Activated naive CD4-positive, alpha-beta T cell treated with anti-CD3 and anti-CD28 coated beads, Interleukin-2, amount 50 U/mL, for 72 hours (primary cell): ENCODE data around the gene SEPTIN11. TPM values are rescaled to one million over a fixed set of nuclear protein-coding genes. Genes with fewer than 3 reads are reported as not detected.

ENCODE experiments used
- ATAC-seq, 2 donors: fragments of 150-1000 bp; cut with Tn5 transposase; 2 replicates each; pipeline ENCODE4 v1.10.0; 2021; ENCODE audit warnings: mild to moderate bottlenecking in 2 of 2, moderate library complexity in 2 of 2
- DNase-seq, 2 donors: peaks; one replicate each; pipeline ENCODE4 v3.0.0; 2021 to 2022; ENCODE audit warnings: low spot score in 2 of 2
- H3K27ac Mint-ChIP-seq, 2 donors: one replicate each; pipeline ENCODE4 v1.8.0; 2022; ENCODE audit warnings: mild to moderate bottlenecking in 2 of 2, mixed read lengths in 2 of 2
- H3K36me3 Mint-ChIP-seq, 2 donors: one replicate each; pipeline ENCODE4 v1.8.0; 2022; ENCODE audit warnings: mixed read lengths in 2 of 2
- H3K9me3 Mint-ChIP-seq, 2 donors: one replicate each; pipeline ENCODE4 v1.8.0; 2022; ENCODE audit warnings: mixed read lengths in 2 of 2
- total RNA-seq, 2 donors: library from RNA; stranded (reverse); gene quantifications; one replicate each; pipeline ENCODE4 v1.2.3, GENCODE V29; 2022

The SEPTIN11 gene
- total RNA-seq = 10 to 100 TPM; 20.6 to 23.2 TPM

DNA sequence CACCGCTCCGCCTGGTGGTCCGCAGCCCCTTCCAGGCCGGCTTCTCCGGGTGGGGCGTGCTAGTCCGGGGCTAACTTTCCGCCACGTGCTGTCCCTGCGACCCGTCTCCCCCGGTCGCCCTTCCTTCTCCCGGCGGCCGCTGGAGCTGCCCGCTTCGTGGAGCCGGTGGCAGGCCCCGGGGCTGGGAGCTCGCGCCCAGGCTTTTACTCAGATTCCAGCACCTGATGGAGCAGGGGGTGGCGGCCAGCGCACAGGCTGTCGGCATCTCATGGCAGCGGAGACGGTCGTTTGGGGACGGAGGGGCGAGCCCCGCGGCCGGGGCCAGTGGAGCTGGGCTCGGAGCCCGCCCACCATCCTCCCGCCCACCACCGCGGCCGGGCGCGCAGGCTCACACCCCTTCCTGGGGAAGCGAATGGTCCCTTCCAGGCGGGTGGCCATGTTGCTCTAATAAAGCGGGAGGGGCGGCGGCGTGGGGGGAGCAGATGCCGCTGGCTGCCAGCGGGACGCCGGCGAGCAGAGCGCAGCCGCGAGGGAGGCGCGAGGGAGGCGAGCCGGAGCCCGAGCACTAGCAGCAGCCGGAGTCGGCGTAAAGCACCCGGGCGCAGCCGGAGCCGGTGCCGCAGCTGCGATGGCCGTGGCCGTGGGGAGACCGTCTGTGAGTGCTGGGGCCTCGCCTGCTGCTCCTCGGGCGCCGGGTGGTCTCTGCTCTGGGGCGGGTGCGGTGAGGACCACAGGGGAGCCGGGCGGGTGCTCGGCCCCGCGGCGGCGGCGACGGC, at the start of gene SEPTIN11:
Gene SEPTIN11 (plus strand): TSS at position 477 of the 776 bp plus-strand sequence. CDS start 152 bp downstream, at position 629.
- peak; percentile 68 to 76 for DNase-seq
- peaks cover 6 to 9% of the 10 kb centered on the region in 2 donors for H3K36me3 Mint-ChIP-seq
- peak within 1 kb of the TSS; percentile 9 to 90 for H3K27ac Mint-ChIP-seq
- ATAC-seq = peak; percentile 53 to 72
- no peaks in the 10 kb centered on the region for H3K9me3 Mint-ChIP-seq

DNA sequence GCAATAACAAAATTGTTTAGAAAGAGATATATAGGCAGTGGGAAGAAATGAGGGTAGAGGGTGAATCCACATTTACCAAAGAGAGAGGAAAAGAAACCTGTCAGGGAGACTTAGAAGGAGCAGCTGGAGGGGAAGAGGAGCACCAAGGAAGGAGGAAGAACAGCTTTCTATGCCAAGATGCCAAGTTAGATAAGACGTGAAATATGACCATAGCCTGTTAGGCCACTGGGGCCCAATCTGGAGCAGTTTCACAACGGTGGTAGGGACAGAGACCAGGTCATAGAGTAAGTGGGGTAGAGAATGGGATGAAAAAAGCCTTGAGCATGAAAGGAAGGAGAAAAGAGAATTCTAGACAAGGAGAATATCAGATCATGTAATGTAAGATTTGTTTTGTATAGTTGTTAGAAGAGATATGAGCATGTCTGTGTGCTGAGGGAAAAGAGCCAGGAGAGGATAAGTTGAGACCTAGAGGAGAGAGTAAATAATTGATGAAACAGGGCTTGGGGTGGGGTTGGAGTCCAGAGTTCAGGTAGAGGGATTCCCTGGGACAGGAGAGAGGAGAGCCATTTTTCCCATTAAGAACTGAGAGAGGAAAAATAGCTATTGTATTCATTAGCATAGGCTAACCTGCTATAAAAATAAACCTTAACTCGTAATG, 47.2 kb upstream of the SEPTIN11 start:
- ATAC-seq = no peak
- peaks cover 0 to 14% of the 10 kb centered on the region in 2 donors for H3K36me3 Mint-ChIP-seq
- H3K9me3 Mint-ChIP-seq = peaks cover 7 to 8% of the 10 kb centered on the region in 2 donors
- DNase-seq = no peak
- H3K27ac Mint-ChIP-seq = no peak overlapping the region

DNA sequence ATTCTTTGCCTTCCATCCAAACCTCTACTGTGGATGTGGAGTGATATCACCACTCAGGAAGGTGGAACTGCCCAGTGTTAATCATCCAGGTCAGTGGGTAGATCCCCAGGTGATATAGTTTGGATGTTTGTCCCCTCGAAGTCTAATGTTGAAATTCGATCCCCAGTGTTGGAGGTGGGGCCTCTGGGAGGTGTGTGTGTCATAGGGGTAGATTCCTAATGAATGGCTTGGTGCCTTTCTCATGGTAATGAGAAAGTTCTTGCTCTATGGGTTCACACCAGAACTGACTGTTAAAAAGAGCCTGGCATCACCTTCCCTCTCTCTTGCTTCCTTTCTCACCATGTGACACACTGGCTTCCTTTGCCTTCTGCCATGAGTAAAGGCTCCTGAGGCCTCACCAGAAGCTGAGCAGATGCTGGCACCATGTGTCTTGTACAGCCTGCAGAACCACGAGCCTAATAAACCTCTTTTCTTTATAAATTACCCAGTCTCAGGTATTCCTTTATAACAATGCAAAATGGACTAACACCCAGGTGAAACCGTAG, 44.8 kb upstream of the SEPTIN11 start:
- ATAC-seq (no peak), DNase-seq (no peak)
- Mint-ChIP-seq H3K9me3 (peaks cover 7 to 8% of the 10 kb centered on the region in 2 donors), H3K36me3 (peaks cover 0 to 7% of the 10 kb centered on the region in 2 donors), H3K27ac (no peak overlapping the region)

DNA sequence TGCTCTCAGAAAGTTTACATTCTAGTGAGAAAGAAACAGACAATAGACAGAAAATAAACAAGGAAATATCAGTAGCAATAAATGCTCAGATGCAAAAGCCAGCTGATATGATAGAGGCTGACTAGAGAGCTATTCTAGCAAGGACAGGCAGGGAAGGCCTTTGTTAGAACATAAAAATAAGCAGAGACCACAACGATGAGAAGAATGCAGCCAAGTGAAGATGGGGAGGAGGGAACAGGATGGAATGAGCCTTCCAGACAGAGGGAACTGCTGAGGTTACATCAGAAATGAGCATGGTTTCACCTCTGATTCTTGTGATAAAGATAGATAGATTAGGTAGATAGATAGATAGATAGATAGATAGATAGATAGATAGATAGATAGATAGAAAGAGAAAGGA, 44.0 kb upstream of the SEPTIN11 start:
- DNase-seq = no peak
- ATAC-seq = no peak
- Mint-ChIP-seq H3K27ac (no peak overlapping the region), H3K36me3 (peaks cover 0 to 7% of the 10 kb centered on the region in 2 donors), H3K9me3 (peaks cover 7 to 12% of the 10 kb centered on the region in 2 donors)

DNA sequence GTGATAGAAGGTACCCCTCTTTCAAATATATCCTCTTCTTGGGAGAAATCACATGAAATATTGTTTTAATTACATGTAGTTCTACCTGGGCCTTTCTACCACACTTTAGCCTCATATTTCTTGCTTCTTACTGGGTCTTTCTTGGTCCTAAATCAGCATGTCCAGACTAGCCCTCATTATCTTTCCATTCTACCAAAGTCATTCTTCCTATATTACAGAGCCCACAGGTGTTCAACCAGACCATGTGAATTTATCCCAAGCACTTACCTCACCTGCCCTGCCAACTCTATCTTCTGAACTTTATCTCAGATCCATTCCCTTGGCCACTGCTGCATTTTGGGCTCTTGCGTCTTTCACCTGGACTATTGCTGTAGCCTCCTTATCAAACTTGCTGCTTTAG, 39.8 kb upstream of the SEPTIN11 start:
- ATAC-seq = no peak

DNA sequence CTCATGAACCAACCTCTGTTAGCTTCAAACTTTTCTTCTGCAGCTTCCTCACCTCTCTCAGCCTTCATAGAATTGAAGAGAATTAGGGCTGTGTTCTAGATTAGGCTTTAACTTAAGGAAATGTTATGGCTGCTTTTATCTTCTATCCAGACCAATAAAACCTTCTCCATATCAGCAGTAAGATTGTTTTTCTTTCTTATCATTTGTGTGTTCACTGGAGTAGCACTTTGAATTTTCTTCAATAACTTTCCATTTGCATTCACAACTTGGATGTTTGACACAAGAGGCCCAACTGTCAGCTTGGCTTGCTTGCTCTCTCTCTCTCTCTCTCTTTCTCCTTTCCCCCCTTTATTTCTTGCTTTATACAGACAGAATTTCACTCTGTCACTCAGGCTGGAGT, 28.8 kb upstream of the SEPTIN11 start:
- ATAC-seq = no peak
- no peaks in the 10 kb centered on the region for H3K36me3 Mint-ChIP-seq
- DNase-seq = no peak
- peaks cover 0 to 4% of the 10 kb centered on the region in 2 donors for H3K9me3 Mint-ChIP-seq
- no peak overlapping the region for H3K27ac Mint-ChIP-seq

More for the DNA sequence above, 39.8 kb upstream of the SEPTIN11 start:
- no peak for DNase-seq
- peaks cover 7 to 12% of the 10 kb centered on the region in 2 donors for H3K9me3 Mint-ChIP-seq
- peaks cover 0 to 7% of the 10 kb centered on the region in 2 donors for H3K36me3 Mint-ChIP-seq
- H3K27ac Mint-ChIP-seq = no peak overlapping the region

DNA sequence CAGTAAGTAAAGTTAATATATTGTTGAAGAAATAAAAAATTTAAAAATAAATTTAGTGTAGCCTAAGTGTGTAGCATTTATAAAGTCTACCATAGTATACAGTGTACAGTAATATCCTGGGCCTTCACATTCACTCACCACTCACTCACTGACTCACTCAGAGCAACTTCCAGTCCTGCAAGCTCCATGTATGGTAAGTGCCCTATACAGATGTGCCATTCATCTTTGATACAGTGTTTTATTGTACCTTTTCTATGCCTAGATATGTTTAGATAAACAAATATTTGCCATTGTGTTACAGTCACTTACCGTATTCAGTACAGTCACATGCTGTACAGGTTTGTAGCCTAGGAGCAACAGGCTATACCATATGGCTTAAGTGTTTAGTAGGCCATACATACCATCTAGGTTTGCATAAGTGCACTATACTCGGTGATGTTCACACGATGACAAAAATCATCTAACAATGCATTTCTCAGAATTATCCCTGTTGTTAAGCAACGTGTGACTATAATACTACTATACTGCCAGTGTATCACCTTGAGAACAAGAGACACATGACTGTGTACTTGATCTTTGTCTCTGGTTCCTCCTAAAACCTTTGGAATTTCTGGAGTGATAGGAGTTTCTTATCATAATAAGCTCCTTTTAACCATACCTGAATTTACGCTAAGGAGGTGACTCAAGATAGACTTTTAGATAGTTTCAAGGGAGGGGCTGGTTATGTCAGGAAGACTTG, 25.8 kb upstream of the SEPTIN11 start:
- no peak for DNase-seq
- no peak for ATAC-seq
- Mint-ChIP-seq H3K27ac (no peak overlapping the region), H3K9me3 (peaks cover 0 to 4% of the 10 kb centered on the region in 2 donors), H3K36me3 (no peaks in the 10 kb centered on the region)

DNA sequence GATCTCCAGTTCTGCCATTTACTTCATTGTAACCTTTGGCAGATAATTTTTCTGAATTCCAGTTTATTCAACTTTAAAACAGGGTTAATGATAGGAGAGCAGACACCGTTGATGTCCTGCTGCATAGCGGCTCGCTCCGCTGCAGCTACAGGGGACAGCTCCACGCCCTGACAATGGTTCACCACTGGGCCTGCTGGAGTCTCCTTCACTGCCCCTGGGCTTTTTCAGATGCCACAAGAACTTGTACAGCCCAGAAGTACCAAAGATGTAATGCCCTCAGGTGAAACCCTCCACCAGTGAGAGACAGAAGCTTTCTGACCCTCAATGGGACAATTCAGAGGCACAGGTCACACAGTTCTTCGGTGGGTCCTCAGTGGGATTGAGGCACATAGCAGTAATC, 22.7 kb upstream of the SEPTIN11 start:
- no peak for DNase-seq
- Mint-ChIP-seq H3K27ac (no peak overlapping the region), H3K36me3 (no peaks in the 10 kb centered on the region), H3K9me3 (no peaks in the 10 kb centered on the region)
- ATAC-seq = no peak

DNA sequence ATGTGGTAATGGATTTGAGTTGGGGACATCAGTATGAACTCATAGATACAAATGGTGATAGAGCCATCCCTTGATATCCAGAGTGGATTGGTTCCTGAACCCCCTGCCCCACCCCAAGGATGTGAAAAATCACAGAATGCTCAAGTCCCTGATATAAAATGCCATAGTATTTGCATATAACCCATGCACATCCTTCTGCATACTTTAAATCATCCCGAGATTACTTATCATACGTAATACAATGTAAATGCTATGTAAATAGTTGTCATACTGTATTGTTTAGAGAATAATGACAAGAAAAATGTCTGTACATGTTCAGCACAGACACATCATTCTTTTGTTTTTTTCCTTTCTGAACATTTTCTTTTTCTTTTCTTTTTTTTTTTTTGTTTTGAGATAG, 18.9 kb upstream of the SEPTIN11 start:
- DNase-seq = no peak
- Mint-ChIP-seq H3K9me3 (no peaks in the 10 kb centered on the region), H3K36me3 (no peaks in the 10 kb centered on the region), H3K27ac (no peak overlapping the region)
- no peak for ATAC-seq

DNA sequence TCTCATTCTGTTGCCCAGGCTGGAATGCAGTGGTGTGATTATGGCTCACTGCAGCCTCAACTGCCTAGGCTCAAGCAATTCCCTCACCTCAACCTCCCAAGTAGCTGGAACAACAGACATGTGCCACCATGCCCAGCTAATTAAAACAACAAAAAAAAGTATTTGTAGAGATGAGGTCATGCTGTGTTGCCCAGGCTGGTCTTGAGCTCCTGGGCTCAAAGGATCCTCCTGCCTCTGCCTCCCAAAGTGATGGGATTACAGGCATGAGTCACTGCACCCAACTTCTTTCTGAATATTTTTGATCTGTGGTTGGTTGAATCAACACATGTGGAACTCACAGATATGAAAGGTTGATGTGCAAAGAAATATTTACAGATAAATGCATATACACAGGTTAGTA, 18.5 kb upstream of the SEPTIN11 start:
- Mint-ChIP-seq H3K27ac (no peak overlapping the region), H3K36me3 (no peaks in the 10 kb centered on the region), H3K9me3 (no peaks in the 10 kb centered on the region)
- ATAC-seq (no peak), DNase-seq (no peak)

DNA sequence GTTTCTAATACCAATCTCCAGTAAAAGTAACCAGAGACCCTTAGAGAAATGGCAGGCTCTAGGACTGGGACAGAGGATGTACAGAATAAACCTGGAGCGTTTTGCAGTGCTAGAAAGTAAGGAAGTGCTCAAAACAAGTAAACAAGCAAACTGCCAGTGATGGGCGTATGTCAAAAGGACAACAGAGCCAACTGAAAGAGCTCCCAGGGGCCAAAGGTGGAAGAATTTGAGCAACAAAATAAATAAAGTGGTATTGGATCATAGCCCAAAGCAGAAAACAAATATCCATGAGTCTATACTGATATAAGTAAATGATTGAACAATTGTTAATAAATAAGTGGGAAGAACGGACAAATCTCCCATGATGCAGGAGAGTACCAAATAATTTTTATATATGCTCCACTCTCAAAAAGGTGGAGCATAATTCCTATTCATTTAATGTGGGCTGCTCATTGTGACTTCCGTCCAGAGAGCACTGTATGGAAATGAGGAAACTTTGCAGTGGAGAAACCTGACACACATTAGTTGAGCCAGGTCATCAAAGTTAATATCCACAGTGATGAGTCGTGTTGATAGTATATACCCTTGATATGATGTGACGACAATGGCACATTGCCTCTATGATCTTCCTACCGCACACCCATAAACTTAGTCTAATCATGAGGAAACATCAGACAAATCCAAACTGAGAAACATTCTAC, 17.8 kb upstream of the SEPTIN11 start:
- Mint-ChIP-seq H3K27ac (no peak overlapping the region), H3K36me3 (no peaks in the 10 kb centered on the region), H3K9me3 (no peaks in the 10 kb centered on the region)
- ATAC-seq (no peak), DNase-seq (no peak)

DNA sequence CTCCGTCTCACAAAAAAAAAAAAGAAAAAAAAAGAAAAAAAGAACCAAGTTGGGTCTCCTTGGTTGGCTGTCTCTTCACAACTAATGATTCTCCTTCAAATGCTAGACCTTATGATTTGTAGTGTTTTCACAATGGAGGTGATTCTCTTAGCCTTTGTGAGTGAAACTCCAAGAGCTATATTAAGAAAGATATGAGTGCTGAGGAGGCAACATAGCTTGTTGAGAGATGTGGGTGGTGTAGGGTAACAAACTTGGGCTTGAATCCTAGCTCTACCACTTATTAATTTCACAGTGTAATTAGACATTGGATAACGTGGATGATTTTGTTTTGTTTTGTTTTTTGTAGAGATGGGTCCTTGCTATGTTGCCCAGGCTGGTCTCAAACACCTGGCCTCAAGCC, 10.4 kb upstream of the SEPTIN11 start:
- no peak for DNase-seq
- no peak for ATAC-seq
- peaks cover 0 to 6% of the 10 kb centered on the region in 2 donors for H3K36me3 Mint-ChIP-seq
- H3K27ac Mint-ChIP-seq = no peak overlapping the region
- peaks cover 4 to 9% of the 10 kb centered on the region in 2 donors for H3K9me3 Mint-ChIP-seq

DNA sequence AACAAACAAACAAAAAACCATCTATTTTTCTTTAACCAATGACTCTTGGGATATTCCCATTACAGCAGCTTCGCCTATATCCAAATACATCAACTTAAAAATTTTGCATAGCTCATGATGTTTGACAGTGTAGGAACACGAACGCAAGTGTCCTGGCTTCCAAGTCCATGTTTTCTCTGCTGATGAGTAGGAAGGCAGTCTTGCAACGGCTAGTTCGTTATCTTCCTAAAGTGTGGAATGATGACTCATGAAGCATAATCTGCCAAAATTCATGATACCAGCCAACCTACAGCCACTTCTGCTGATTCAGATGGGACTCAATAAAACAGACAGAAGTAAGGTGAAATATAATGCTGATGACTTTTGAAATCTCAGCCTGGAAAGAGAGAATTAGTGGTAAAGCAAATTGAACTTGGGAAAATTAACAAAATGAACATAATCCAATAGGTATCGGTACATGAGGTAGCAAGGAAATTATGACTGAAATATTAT, 6.4 kb upstream of the SEPTIN11 start:
- no peak overlapping the region for H3K27ac Mint-ChIP-seq
- no peak for ATAC-seq
- H3K9me3 Mint-ChIP-seq = peaks cover 4 to 9% of the 10 kb centered on the region in 2 donors
- no peak for DNase-seq
- H3K36me3 Mint-ChIP-seq = peaks cover 0 to 6% of the 10 kb centered on the region in 2 donors

DNA sequence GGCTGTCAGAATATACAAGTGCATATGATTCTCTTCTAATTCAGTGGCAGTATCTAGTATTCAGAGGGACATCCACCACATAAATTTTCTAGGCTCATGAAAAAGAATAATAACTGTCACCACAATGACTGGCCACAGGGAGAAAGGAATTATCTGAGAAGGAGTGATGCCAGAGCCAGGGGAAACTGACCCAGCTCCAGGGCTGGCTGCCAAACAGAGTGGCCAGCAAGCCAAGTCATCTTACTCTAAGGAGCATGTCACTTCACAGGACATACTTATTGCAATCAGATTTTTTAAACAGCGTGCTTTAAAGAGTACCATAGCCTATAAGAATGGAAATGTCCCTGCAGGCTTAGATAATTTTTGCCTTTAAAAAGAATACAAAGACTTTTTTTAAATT, 5.8 kb upstream of the SEPTIN11 start:
- no peak for DNase-seq
- Mint-ChIP-seq H3K36me3 (peaks cover 4 to 6% of the 10 kb centered on the region in 2 donors), H3K27ac (no peak overlapping the region), H3K9me3 (peaks cover 4 to 9% of the 10 kb centered on the region in 2 donors)
- no peak for ATAC-seq

DNA sequence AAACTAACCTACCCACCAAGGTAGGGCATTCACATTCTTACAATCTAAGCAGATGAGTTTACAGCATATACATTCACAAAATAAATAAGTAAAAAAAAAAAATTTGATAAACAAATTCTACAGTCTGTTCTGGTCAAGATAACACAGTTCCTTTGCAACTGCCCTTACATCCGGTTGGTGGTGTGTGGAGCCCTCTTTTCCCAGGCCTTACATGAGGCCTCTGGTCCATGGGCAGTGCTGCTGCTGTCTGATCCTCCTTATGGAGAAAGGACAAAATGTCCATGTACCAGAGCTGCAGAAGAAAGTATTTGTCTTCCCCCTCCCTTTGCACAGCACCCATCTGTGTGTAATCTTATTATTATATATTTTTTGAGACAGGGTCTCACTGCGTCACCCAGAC, 2.2 kb upstream of the SEPTIN11 start:
- Mint-ChIP-seq H3K9me3 (peaks cover 0 to 4% of the 10 kb centered on the region in 2 donors), H3K36me3 (peaks cover 6% of the 10 kb centered on the region in 2 donors), H3K27ac (no peak overlapping the region)
- no peak for DNase-seq
- ATAC-seq = no peak
